ENCODE data around the gene FOXI3.

The FOXI3 gene

DNA sequence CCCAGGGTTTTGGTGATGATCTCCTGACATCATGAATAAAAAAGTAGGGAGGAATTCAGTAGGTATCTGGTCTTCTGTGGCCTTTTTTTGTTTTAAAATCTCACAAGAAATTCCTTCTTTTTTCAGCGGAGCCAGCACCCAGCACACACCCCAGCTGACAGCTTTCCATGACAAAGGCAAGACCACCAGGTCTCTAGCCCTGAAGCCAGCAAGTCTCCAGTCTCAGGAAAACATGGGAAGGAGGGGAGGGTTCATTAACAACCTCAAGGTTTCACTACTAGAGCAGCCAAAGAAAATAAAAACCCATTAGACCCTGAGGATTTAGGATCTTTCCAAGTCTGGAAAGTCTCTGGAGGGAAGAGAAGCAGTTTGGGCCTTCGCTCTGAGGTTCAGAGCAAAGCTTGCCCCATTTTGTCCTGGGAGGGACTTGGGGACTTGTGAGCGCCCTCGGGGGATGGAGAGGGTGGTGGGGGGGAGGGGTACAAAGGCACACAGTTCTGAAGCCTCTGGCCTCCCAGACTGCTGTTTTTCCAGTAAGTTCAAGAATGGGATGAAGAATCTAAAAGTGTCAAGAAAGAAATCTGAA is 9.0 kb downstream of the FOXI3 start:
- POLR2A ChIA-PET: no interaction called here
- Histone ChIP-seq H3K27ac (ENCODE audit: extremely low read depth, low read depth, low read length) (no peak overlapping the region), H3K36me3 (ENCODE audit: control insufficient read depth in 2 of 2, insufficient read depth in 1 of 2, low read length in 2 of 2) (peaks cover 0 to 21% of the 10 kb centered on the region in 2 experiments; a peak in 2 of 3 replicates), H3K4me3 (ENCODE audit: low read depth, low read length) (no peak overlapping the region), H3K4me1 (ENCODE audit: control insufficient read depth, insufficient read depth, low read length) (no peaks in the 10 kb centered on the region), H3K9me3 (ENCODE audit: control insufficient read depth, insufficient read depth, low read depth, low read length) (no peaks in the 10 kb centered on the region)
- CTCF ChIA-PET: interaction anchor here (0.7 to 1.0 kb wide), 2 partner anchors 12 to 253 kb away, joined by 3 to 5 read pairs; no protein-coding TSS in a partner anchor
- TF ChIP-seq ZNF311 (tag by site-specific recombination; IDR thresholded peaks at IDR 0.05; ENCODE audit: borderline replicate concordance): no peak
- TF ChIP-seq KLF10 (tag by site-specific recombination; IDR thresholded peaks at IDR 0.05): no peak
- TF ChIP-seq, protein P1, sequence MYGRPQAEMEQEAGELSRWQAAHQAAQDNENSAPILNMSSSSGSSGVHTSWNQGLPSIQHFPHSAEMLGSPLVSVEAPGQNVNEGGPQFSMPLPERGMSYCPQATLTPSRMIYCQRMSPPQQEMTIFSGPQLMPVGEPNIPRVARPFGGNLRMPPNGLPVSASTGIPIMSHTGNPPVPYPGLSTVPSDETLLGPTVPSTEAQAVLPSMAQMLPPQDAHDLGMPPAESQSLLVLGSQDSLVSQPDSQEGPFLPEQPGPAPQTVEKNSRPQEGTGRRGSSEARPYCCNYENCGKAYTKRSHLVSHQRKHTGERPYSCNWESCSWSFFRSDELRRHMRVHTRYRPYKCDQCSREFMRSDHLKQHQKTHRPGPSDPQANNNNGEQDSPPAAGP (tag by site-specific recombination; IDR thresholded peaks at IDR 0.05): no peak

DNA sequence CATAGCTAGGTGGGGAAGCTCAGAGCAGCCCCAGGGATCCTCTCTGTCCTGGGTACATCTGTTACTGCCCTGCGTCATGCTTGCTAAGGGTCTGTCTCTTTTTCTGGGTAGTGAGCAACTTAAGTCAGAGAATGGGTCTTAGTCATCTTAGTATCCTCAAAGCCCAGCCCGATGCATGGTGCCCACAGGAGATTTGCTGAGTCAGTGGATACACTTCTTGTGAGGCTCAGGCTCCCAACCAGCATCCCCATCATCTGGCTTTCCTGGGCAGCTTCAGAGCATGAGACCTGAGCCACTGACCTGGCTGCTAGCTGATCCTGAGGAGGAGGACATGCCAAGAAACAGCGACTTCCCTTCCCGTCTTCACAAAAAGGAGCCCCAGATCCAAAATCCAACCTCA is 10.0 kb downstream of the FOXI3 start:
- Histone ChIP-seq H3K36me3 (ENCODE audit: control insufficient read depth in 2 of 2, insufficient read depth in 1 of 2, low read length in 2 of 2) (peaks cover 0 to 11% of the 10 kb centered on the region in 2 experiments; a peak in 2 of 3 replicates), H3K4me3 (ENCODE audit: low read depth, low read length) (no peak overlapping the region), H3K9me3 (ENCODE audit: control insufficient read depth, insufficient read depth, low read depth, low read length) (no peaks in the 10 kb centered on the region), H3K4me1 (ENCODE audit: control insufficient read depth, insufficient read depth, low read length) (no peaks in the 10 kb centered on the region), H3K27ac (ENCODE audit: extremely low read depth, low read depth, low read length) (no peak overlapping the region)
- POLR2A ChIA-PET: interaction anchor here (1.1 kb wide), 1 partner anchor 9 kb away, joined by 4 read pairs; no protein-coding TSS in a partner anchor
- CTCF ChIA-PET: no interaction called here
- TF ChIP-seq ZNF792 (tag by site-specific recombination; IDR thresholded peaks at IDR 0.05) (no peak), ZNF837 (tag by site-specific recombination; IDR thresholded peaks at IDR 0.05) (no peak), REPIN1 (tag by site-specific recombination; IDR thresholded peaks at IDR 0.05; ENCODE audit: low read depth) (no peak), ZNF677 (tag by site-specific recombination; IDR thresholded peaks at IDR 0.05) (no peak), BCL6B (tag by site-specific recombination; IDR thresholded peaks at IDR 0.05) (no peak), ZNF529 (tag by site-specific recombination; IDR thresholded peaks at IDR 0.05; ENCODE audit: insufficient replicate concordance) (no peak), ZFP3 (tag by site-specific recombination; IDR thresholded peaks at IDR 0.05; ENCODE audit: low read depth) (no peak), ZNF132 (tag by site-specific recombination; IDR thresholded peaks at IDR 0.05; ENCODE audit: borderline replicate concordance) (no peak), HOXD13 (CRISPR knock-in tag; IDR thresholded peaks at IDR 0.05; ENCODE audit: borderline replicate concordance) (no peak), ZNF596 (tag by site-specific recombination; IDR thresholded peaks at IDR 0.05) (no peak), ZNF664 (tag by site-specific recombination; IDR thresholded peaks at IDR 0.05) (no peak)
- TF ChIP-seq, protein P2, sequence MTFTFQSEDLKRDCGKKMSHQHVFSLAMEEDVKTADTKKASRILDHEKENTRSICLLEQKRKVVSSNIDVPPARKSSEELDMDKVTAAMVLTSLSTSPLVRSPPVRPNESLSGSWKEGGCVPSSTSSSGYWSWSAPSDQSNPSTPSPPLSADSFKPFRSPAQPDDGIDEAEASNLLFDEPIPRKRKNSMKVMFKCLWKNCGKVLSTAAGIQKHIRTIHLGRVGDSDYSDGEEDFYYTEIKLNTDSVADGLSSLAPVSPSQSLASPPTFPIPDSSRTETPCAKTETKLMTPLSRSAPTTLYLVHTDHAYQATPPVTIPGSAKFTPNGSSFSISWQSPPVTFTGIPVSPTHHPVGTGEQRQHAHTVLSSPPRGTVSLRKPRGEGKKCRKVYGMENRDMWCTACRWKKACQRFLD (tag by site-specific recombination; IDR thresholded peaks at IDR 0.05): no peak

- TF ChIP-seq GLI2 (tag by site-specific recombination; IDR thresholded peaks at IDR 0.05; ENCODE audit: borderline replicate concordance, low read depth) (no peak), ZNF426 (tag by site-specific recombination; IDR thresholded peaks at IDR 0.05) (no peak)
- CTCF ChIA-PET: no interaction called here
- no peak overlapping the region for H3K4me3 ChIP-seq (ENCODE audit: low read depth, low read length)
- no peak overlapping the region for H3K27ac ChIP-seq (ENCODE audit: extremely low read depth, low read depth, low read length)
- peaks cover 0 to 8% of the 10 kb centered on the region in 2 experiments; a peak in 2 of 3 replicates for H3K36me3 ChIP-seq (ENCODE audit: control insufficient read depth in 2 of 2, insufficient read depth in 1 of 2, low read length in 2 of 2)
- no peaks in the 10 kb centered on the region for H3K9me3 ChIP-seq (ENCODE audit: control insufficient read depth, insufficient read depth, low read depth, low read length)
- no peaks in the 10 kb centered on the region for H3K4me1 ChIP-seq (ENCODE audit: control insufficient read depth, insufficient read depth, low read length)
- POLR2A ChIA-PET: interaction anchor here (1.1 kb wide), 1 partner anchor 9 kb away, joined by 4 read pairs; no protein-coding TSS in a partner anchor
Observed at GRCh38 chr2:88442061-88442460, 10.4 kb downstream of the FOXI3 start.
